Right forelimb (tissue), 1 donor: ENCODE measurements around the gene P4HA3.

Source experiments
- DNase-seq: peaks from one replicate; pipeline ENCODE4 v3.0.0-alpha.2; 2018

P4HA3 gene

GRCh38 chr11:74316772-74317505, 5.5 kb upstream of the P4HA3 start:
- DNase-seq, result no peak

GRCh38 chr11:74312326-74312725, 886 bp upstream of the P4HA3 start:
- DNase-seq, result no peak

- DNase-seq, result no peak
Observed at GRCh38 chr11:74310857-74311256, 583 bp downstream of the P4HA3 start.

- DNase-seq, result peak; percentile 51
Observed at GRCh38 chr11:74307434-74307833, 4.0 kb downstream of the P4HA3 start.

- DNase-seq, result no peak
Observed at GRCh38 chr11:74306435-74307175, 4.8 kb downstream of the P4HA3 start.

- DNase-seq, result no peak
Observed at GRCh38 chr11:74299015-74299414, 12.4 kb downstream of the P4HA3 start.

GRCh38 chr11:74297484-74297883, 14.0 kb downstream of the P4HA3 start:
- no peak for DNase-seq

- no peak for DNase-seq
Observed at GRCh38 chr11:74288911-74289310, 22.5 kb downstream of the P4HA3 start.

- no peak for DNase-seq
Observed at GRCh38 chr11:74288161-74288560, 23.3 kb downstream of the P4HA3 start.

GRCh38 chr11:74284466-74284865, 27.0 kb downstream of the P4HA3 start:
- DNase-seq, result no peak

GRCh38 chr11:74283580-74284180, 27.8 kb downstream of the P4HA3 start:
- DNase-seq, result no peak

GRCh38 chr11:74282914-74283371, 28.5 kb downstream of the P4HA3 start:
- DNase-seq, result no peak

GRCh38 chr11:74282421-74282820, 29.0 kb downstream of the P4HA3 start:
- DNase-seq, result no peak

- DNase-seq, result no peak
Observed at GRCh38 chr11:74280494-74280893, 30.9 kb downstream of the P4HA3 start.

GRCh38 chr11:74279256-74279655, 32.2 kb downstream of the P4HA3 start:
- DNase-seq, result no peak

- peak; percentile 70 for DNase-seq
Observed at GRCh38 chr11:74278721-74279161, 32.7 kb downstream of the P4HA3 start.

- DNase-seq, result no peak
Observed at GRCh38 chr11:74278103-74278502, 33.3 kb downstream of the P4HA3 start.

- no peak for DNase-seq
Observed at GRCh38 chr11:74276581-74276980, 34.9 kb downstream of the P4HA3 start.

GRCh38 chr11:74272276-74272675, 39.2 kb downstream of the P4HA3 start:
- DNase-seq, result no peak

GRCh38 chr11:74269161-74269811, 42.2 kb downstream of the P4HA3 start:
- no peak for DNase-seq

- DNase-seq, result no peak
Observed at GRCh38 chr11:74268456-74268855, 43.0 kb downstream of the P4HA3 start.

GRCh38 chr11:74267014-74267413, 44.4 kb downstream of the P4HA3 start:
- DNase-seq, result no peak

- no peak for DNase-seq
Observed at GRCh38 chr11:74265256-74265655, 46.2 kb downstream of the P4HA3 start.
